ENCODE data around the gene PLPP3.

- TF ChIP-seq, protein P1, sequence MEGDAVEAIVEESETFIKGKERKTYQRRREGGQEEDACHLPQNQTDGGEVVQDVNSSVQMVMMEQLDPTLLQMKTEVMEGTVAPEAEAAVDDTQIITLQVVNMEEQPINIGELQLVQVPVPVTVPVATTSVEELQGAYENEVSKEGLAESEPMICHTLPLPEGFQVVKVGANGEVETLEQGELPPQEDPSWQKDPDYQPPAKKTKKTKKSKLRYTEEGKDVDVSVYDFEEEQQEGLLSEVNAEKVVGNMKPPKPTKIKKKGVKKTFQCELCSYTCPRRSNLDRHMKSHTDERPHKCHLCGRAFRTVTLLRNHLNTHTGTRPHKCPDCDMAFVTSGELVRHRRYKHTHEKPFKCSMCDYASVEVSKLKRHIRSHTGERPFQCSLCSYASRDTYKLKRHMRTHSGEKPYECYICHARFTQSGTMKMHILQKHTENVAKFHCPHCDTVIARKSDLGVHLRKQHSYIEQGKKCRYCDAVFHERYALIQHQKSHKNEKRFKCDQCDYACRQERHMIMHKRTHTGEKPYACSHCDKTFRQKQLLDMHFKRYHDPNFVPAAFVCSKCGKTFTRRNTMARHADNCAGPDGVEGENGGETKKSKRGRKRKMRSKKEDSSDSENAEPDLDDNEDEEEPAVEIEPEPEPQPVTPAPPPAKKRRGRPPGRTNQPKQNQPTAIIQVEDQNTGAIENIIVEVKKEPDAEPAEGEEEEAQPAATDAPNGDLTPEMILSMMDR (IDR thresholded peaks at IDR 0.05), result no peak
- no peak for TF ChIP-seq ZFX (IDR thresholded peaks at IDR 0.05; ENCODE audit: borderline replicate concordance)
Observed at GRCh38 chr1:56477164-56478111, 101.9 kb downstream of the PLPP3 start.

Measured in 22Rv1 (cell line).